H9 (cell line): ENCODE data around the gene PEPD. TPM values are rescaled to one million over a fixed set of nuclear protein-coding genes. Genes with fewer than 3 reads are reported as not detected.

Experiments
- DNase-seq: peaks from one replicate; pipeline ENCODE4 v3.0.0-alpha.2; 2017
- H2AFZ ChIP-seq: one replicate; pipeline ENCODE4 v1.6.1; 2013; ENCODE audit warnings: mild to moderate bottlenecking, low read length, control low read depth, moderate library complexity
- H2AK5ac ChIP-seq: 2 replicates; pipeline ENCODE4 v1.6.1; 2013; ENCODE audit warnings: low read length, control low read depth, mixed read lengths; ENCODE audit not compliant: insufficient read length
- H2BK120ac ChIP-seq: one replicate; pipeline ENCODE4 v1.6.1; 2013; ENCODE audit warnings: low read depth, mild to moderate bottlenecking, low read length, control low read depth, inconsistent platforms; ENCODE audit not compliant: poor library complexity, severe bottlenecking
- H2BK12ac ChIP-seq: 2 replicates; pipeline ENCODE4 v1.6.1; 2013; ENCODE audit warnings: low read length, control low read depth, mixed read lengths, low read depth; ENCODE audit not compliant: insufficient read length
- H2BK15ac ChIP-seq: 2 replicates; pipeline ENCODE4 v1.6.1; 2013; ENCODE audit warnings: low read depth, low read length, control low read depth
- H2BK20ac ChIP-seq: one replicate; pipeline ENCODE4 v1.6.1; 2013; ENCODE audit warnings: low read depth, mild to moderate bottlenecking, low read length, control low read depth, inconsistent platforms; ENCODE audit not compliant: poor library complexity, severe bottlenecking
- H2BK5ac ChIP-seq: 2 replicates; pipeline ENCODE4 v1.6.1; 2013; ENCODE audit warnings: low read length, control low read depth, mixed read lengths; ENCODE audit not compliant: insufficient read length
- H3K14ac ChIP-seq: 2 replicates; pipeline ENCODE4 v1.6.1; 2013; ENCODE audit warnings: low read length, control low read depth; ENCODE audit not compliant: insufficient read depth
- H3K18ac ChIP-seq: 2 replicates; pipeline ENCODE4 v1.6.1; 2013; ENCODE audit warnings: low read depth, mild to moderate bottlenecking, mixed read lengths, low read length, control low read depth; ENCODE audit not compliant: insufficient read length
- H3K23ac ChIP-seq: 2 replicates; pipeline ENCODE4 v1.6.1; 2013; ENCODE audit warnings: low read length, control low read depth, mixed read lengths, low read depth; ENCODE audit not compliant: insufficient read length
- H3K23me2 ChIP-seq: 2 replicates; pipeline ENCODE4 v1.6.1; 2013; ENCODE audit warnings: low read depth, mild to moderate bottlenecking, mixed read lengths, low read length, control low read depth; ENCODE audit not compliant: insufficient read length, poor library complexity, severe bottlenecking
- H3K27ac ChIP-seq: 2 replicates; pipeline ENCODE4 v1.5.1; 2013; ENCODE audit warnings: low read length, control low read depth, mixed read lengths, low read depth; ENCODE audit not compliant: insufficient read length
- H3K27me3 ChIP-seq: 2 replicates; pipeline ENCODE4 v1.6.1; 2013; ENCODE audit warnings: low read length, control low read depth, inconsistent platforms; ENCODE audit not compliant: insufficient read depth
- H3K4ac ChIP-seq: 2 replicates; pipeline ENCODE4 v1.6.1; 2013; ENCODE audit warnings: low read depth, mild to moderate bottlenecking, control low read depth, inconsistent platforms, low read length, moderate library complexity
- H3K4me1 ChIP-seq: 2 replicates; pipeline ENCODE4 v1.6.1; 2013; ENCODE audit warnings: low read length, control low read depth, inconsistent platforms; ENCODE audit not compliant: insufficient read depth
- H3K4me2 ChIP-seq: 2 replicates; pipeline ENCODE4 v1.6.1; 2013; ENCODE audit warnings: low read length, control low read depth, mixed read lengths; ENCODE audit not compliant: insufficient read length, insufficient read depth
- H3K56ac ChIP-seq: 2 replicates; pipeline ENCODE4 v1.6.1; 2013; ENCODE audit warnings: low read depth, mild to moderate bottlenecking, mixed read lengths, low read length, control low read depth; ENCODE audit not compliant: insufficient read length
- H3K79me1 ChIP-seq: 2 replicates; pipeline ENCODE4 v1.6.1; 2013; ENCODE audit warnings: low read depth, mild to moderate bottlenecking, moderate library complexity, low read length, control low read depth, inconsistent platforms; ENCODE audit not compliant: insufficient read depth, poor library complexity, severe bottlenecking
- H3K79me2 ChIP-seq: 2 replicates; pipeline ENCODE4 v1.6.1; 2013; ENCODE audit warnings: low read length, control low read depth, inconsistent platforms; ENCODE audit not compliant: insufficient read depth
- H3K9ac ChIP-seq: 2 replicates; pipeline ENCODE4 v1.6.1; 2013; ENCODE audit warnings: low read length, control low read depth, mixed read lengths; ENCODE audit not compliant: insufficient read length; ENCODE audit errors: extremely low read depth
- H3K9me3 ChIP-seq: one replicate; pipeline ENCODE4 v1.6.1; 2013; ENCODE audit warnings: low read depth, low read length, inconsistent platforms; ENCODE audit not compliant: control insufficient read depth
- H3T11ph ChIP-seq: one replicate; pipeline ENCODE4 v1.6.1; 2013; ENCODE audit warnings: mild to moderate bottlenecking, low read length, control low read depth, inconsistent platforms
- H4K20me1 ChIP-seq: one replicate; pipeline ENCODE4 v1.6.1; 2013; ENCODE audit not compliant: control insufficient read depth, insufficient read length, insufficient read depth
- H4K5ac ChIP-seq: 2 replicates; pipeline ENCODE4 v1.6.1; 2013; ENCODE audit warnings: low read depth, mild to moderate bottlenecking, mixed read lengths, low read length, control low read depth; ENCODE audit not compliant: insufficient read length
- H4K8ac ChIP-seq: replicated peaks from 2 replicates; pipeline ENCODE4 v1.6.1; 2013; ENCODE audit warnings: low read length, control low read depth, mixed read lengths, low read depth; ENCODE audit not compliant: insufficient read length
- H4K91ac ChIP-seq: 2 replicates; pipeline ENCODE4 v1.6.1; 2013; ENCODE audit warnings: low read depth, mild to moderate bottlenecking, moderate library complexity, mixed read lengths, low read length, control low read depth; ENCODE audit not compliant: insufficient read length
- H3K27ac Mint-ChIP-seq, 3 experiments: 2 replicates in 2 of 3; 3 replicates in 1 of 3; pipeline ENCODE4 v1.8.0; 2020 to 2021; ENCODE audit warnings: mixed read lengths in 3 of 3, mild to moderate bottlenecking in 1 of 3, moderate library complexity in 1 of 3
- H3K27me3 Mint-ChIP-seq: 2 replicates; pipeline ENCODE4 v1.8.0; 2021; ENCODE audit warnings: low read depth, mild to moderate bottlenecking, moderate library complexity, mixed read lengths
- H3K36me3 Mint-ChIP-seq, 3 experiments: 2 replicates in 2 of 3; 3 replicates in 1 of 3; pipeline ENCODE4 v1.8.0; 2020 to 2021; ENCODE audit warnings: low read depth in 3 of 3, mixed read lengths in 3 of 3; ENCODE audit not compliant: insufficient read depth in 1 of 3
- H3K4me1 Mint-ChIP-seq, 2 experiments: 2 replicates each; pipeline ENCODE4 v1.8.0; 2020; ENCODE audit warnings: mixed read lengths in 2 of 2
- H3K4me3 Mint-ChIP-seq, 2 experiments: 2 replicates in 1 of 2; 3 replicates in 1 of 2; pipeline ENCODE4 v1.8.0; 2020 to 2021; ENCODE audit warnings: mild to moderate bottlenecking in 2 of 2, mixed read lengths in 2 of 2, moderate library complexity in 1 of 2
- H3K9me3 Mint-ChIP-seq, 2 experiments: 2 replicates in 1 of 2; 3 replicates in 1 of 2; pipeline ENCODE4 v1.8.0; 2020; ENCODE audit warnings: mild to moderate bottlenecking in 2 of 2, mixed read lengths in 2 of 2, moderate library complexity in 1 of 2
- WGBS: extraction: QIAGEN DNeasy Blood & Tissue Kit; methylation state at CpG from one replicate; pipeline ENCODE4 v1.1.7; 2013; ENCODE audit warnings: missing lambda C conversion rate, low lambda C conversion rate, mixed read lengths; ENCODE audit not compliant: insufficient read length; ENCODE audit errors: extremely low coverage; 5-methylcytosine and 5-hydroxymethylcytosine counted together
- total RNA-seq: library from RNA; stranded (reverse); gene quantifications from 2 replicates; pipeline ENCODE4 v1.2.1, GENCODE V29; 2021
- TF ChIP-seq, protein P1 (sequence below): fragments of 200-600 bp; sonication (generic); conservative IDR thresholded peaks from 3 replicates; pipeline ENCODE4 v1.8.0; 2021; ENCODE audit warnings: antibody characterized with exemption, mild to moderate bottlenecking

PEPD gene
- total RNA-seq, 1 experiment from 2014 or later: 52.8 TPM

- Histone ChIP-seq H3K4ac (no peak overlapping the region), H4K91ac (no peak overlapping the region), H3K14ac (no peak overlapping the region), H3K27ac (no peak overlapping the region), H3K9me3 (no peaks in the 10 kb centered on the region), H2AFZ (no peak overlapping the region), H2BK120ac (no peak overlapping the region), H2AK5ac (no peak overlapping the region), H3K4me2 (no peak overlapping the region), H2BK15ac (no peak overlapping the region), H3K27me3 (no peaks in the 10 kb centered on the region), H2BK5ac (no peak overlapping the region), H3T11ph (no peak overlapping the region), H3K4me1 (no peaks in the 10 kb centered on the region), H4K20me1 (no peaks in the 10 kb centered on the region), H3K79me2 (peaks cover 15% of the 10 kb centered on the region; the same call in 1 of the 2 replicates), H2BK20ac (no peak overlapping the region), H3K56ac (no peak overlapping the region), H3K23ac (no peak overlapping the region), H3K9ac (no peak overlapping the region), H3K79me1 (no peaks in the 10 kb centered on the region), H3K23me2 (peaks cover 11% of the 10 kb centered on the region), H2BK12ac (no peak overlapping the region), H4K8ac (no peak overlapping the region), H3K18ac (no peak overlapping the region), H4K5ac (no peak overlapping the region)
- TF ChIP-seq, protein P1, sequence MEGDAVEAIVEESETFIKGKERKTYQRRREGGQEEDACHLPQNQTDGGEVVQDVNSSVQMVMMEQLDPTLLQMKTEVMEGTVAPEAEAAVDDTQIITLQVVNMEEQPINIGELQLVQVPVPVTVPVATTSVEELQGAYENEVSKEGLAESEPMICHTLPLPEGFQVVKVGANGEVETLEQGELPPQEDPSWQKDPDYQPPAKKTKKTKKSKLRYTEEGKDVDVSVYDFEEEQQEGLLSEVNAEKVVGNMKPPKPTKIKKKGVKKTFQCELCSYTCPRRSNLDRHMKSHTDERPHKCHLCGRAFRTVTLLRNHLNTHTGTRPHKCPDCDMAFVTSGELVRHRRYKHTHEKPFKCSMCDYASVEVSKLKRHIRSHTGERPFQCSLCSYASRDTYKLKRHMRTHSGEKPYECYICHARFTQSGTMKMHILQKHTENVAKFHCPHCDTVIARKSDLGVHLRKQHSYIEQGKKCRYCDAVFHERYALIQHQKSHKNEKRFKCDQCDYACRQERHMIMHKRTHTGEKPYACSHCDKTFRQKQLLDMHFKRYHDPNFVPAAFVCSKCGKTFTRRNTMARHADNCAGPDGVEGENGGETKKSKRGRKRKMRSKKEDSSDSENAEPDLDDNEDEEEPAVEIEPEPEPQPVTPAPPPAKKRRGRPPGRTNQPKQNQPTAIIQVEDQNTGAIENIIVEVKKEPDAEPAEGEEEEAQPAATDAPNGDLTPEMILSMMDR: no peak
- Mint-ChIP-seq H3K27me3 (peaks cover 28% of the 10 kb centered on the region), H3K4me3 (no peak overlapping the region), H3K36me3 (peaks cover 2 to 3% (median 3%) of the 10 kb centered on the region in 3 experiments; a peak in 6 of 7 replicates), H3K27ac (no peak overlapping the region), H3K4me1 (peaks cover 15% of the 10 kb centered on the region in 2 experiments), H3K9me3 (0 out of 5 replicates have a peak, but pooled peaks cover 0 to 3% of the 10 kb centered on the region in 2 experiments)
- WGBS: no CpG with 5 or more reads among the region's 4 CpGs
- no peak for DNase-seq
Observed at GRCh38 chr19:33370783-33371182, 150.8 kb downstream of the PEPD start.
